GM11168 (cell line): Measurements from ENCODE around the gene CLTC.
"Not testable (repeated sequence)": the region's sequence is repeated elsewhere in the genome, so short reads cannot be mapped to it uniquely, and the experiment has no call there.

Experiments
- in situ Hi-C: fragments of 300-500 bp; cut with MboI; formaldehyde crosslinking; loops from one replicate; pipeline ENCODE4 v1.12.0; 2022; ENCODE audit warnings: low sequenced_read_pairs; ENCODE audit not compliant: unreplicated experiment

Gene CLTC

GRCh38 chr17:59619298-59620063 lies at the start of gene CLTC:
CLTC (plus strand) TSS chr17:59619895; CDS start chr17:59620132, 237 bp downstream.
- in situ Hi-C loops, result no loop called here

- in situ Hi-C loops, result no loop called here
These were observed 47.3 kb upstream of the CLTC start for GRCh38 chr17:59572301-59572924.

DNA sequence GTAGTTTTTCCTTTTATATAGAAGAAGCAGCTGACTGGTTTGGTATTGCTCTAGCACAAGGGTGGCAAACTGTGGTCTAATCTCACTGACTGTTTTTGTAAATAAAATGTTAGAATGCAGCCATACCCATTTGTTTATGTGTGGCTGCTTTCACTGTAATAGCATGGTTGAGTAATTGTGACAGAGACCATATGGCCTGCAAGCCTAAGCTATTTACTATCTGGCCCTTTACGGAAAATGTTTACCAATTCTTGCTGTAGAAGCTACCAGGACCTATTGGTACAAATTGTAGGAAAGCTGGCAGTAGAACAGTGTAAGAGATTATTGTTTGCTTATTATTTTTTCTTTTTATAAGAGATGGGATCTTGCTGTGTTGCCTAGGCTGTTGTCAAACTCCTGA lies 35.5 kb upstream of the CLTC start:
- in situ Hi-C loops, result not testable (repeated sequence)

DNA sequence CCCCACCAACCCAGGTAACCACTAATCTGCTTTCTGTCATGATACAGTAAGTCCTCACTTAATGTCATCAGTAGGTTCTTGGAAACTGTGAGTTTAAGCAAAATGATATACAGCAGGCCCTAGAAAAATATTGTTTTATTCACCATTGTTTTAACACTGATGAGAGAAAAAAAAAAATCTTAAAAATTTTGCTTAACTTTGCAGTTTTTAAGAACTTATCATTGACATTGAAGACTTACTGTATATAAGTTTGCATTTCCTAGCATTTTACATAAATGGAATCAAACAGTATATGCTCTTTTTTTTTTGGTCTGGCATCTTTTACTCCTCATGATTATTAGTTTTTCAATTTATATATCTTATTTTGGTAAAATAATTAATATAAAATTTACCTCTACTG lies 19.5 kb upstream of the CLTC start:
- in situ Hi-C loops, result no loop called here

- in situ Hi-C loops, result no loop called here
These were observed 18.6 kb upstream of the CLTC start for GRCh38 chr17:59601130-59601529.

- in situ Hi-C loops, result no loop called here
These were observed 12.6 kb upstream of the CLTC start for GRCh38 chr17:59607061-59607460.

DNA sequence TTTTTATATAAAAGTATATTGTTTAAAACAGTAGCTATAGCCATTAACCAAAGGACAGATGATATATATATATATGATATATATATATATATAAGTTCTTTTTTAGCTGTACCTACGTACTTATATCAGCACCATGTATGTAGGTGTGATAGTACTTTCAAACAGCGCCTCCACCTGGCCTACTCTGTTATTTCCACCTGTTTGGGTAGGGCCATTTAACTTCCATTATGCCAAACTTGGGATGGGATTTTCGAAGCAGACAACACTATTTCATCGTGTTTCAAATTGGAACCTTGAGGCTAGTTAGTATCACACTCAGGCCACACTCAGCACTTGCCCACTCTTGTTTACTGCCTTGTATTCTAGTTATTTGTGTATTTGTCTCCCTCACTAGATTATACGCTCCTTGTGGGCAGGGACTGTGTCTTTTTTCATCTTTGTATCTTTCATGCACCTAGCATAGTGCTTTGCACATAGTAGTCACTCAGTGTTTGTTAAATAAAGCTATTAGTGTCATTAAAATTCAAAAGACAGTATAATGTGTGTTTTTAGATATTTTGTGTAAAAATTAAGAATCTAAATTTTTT lies 11.8 kb upstream of the CLTC start:
- in situ Hi-C loops, result no loop called here

- in situ Hi-C loops, result no loop called here
These were observed 8.2 kb upstream of the CLTC start for GRCh38 chr17:59611503-59611902.

DNA sequence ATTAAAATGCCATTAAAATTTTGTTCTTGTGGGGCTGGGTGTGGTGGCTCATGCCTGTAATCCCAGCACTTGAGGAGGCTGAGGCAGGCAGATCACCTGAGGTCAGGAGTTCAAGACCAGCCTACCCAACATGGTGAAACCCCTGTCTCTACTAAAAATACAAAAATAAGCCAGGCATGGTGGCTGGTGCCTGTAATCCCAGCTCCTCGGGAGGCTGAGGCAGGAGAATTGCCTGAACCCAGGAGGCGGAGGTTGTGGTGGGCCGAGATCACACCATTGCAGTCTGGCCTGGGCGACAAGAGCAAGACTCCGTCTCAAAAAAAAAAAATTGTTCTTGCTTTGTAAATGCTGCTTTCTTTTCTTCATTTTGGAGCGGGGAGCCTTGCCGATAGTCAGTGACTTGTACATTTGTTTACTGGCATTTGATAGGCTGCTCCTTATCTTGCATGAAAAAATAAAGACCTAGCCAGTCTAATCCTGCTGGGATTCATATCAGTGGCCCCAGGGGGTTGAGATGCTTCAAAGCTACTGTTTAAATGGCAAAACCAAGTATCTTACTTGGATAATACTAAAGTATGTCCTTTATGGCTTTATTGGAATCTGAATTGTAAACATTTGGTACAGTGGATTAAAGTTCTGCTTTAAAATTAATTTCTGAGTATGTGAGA lies 3.3 kb upstream of the CLTC start:
- in situ Hi-C loops, result no loop called here

GRCh38 chr17:59617156-59617732 lies 2.5 kb upstream of the CLTC start:
- in situ Hi-C loops, result no loop called here

- in situ Hi-C loops, result no loop called here
These were observed 729 bp upstream of the CLTC start for GRCh38 chr17:59619035-59619297.

- in situ Hi-C loops, result no loop called here
These were observed 317 bp downstream of the CLTC start for GRCh38 chr17:59620064-59620359.

- in situ Hi-C loops, result no loop called here
These were observed 994 bp downstream of the CLTC start for GRCh38 chr17:59620518-59621259.

- in situ Hi-C loops, result no loop called here
These were observed 2.1 kb downstream of the CLTC start for GRCh38 chr17:59621771-59622170.

- in situ Hi-C loops, result no loop called here
These were observed 3.5 kb downstream of the CLTC start for GRCh38 chr17:59623151-59623550.

DNA sequence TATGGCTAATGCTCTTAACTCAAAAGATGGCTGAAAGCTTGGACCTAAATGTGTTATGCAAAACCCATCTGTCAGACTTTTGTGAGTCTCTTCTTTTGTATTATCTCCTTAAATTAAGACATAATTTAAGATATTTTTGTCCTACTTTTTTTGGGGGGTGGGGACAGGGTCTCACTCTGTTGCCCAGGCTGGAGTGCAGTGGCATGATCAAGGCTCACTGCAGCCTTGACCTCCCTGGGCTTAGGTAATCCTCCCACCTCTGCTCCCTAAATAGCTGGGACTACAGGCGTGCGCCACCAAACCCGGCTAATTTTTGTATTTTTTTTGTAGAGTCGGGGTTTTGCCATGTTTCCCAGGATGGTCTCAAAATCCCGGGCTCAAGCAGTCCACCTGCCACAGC lies 7.1 kb downstream of the CLTC start:
- in situ Hi-C loops, result no loop called here

DNA sequence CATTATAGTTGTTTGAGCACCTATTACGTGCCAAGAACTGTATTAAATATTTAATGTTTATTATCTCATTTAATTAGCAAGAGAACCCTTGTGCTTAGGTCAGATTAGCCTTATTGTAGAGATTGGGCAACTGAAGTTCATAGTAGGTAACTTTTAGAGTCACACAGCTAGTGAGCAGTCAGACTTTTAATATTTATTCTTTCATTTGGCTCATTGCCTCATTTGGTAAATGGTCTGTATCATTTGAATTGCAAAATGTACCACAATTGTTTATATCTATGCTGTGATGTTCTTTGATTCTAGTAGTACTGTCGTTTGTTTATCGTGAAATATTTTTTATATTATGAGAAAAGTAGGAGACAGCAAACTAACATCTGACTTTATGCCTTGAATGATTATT lies 7.6 kb downstream of the CLTC start:
- in situ Hi-C loops, result no loop called here

GRCh38 chr17:59627770-59628171 lies 8.1 kb downstream of the CLTC start:
- in situ Hi-C loops, result no loop called here

DNA sequence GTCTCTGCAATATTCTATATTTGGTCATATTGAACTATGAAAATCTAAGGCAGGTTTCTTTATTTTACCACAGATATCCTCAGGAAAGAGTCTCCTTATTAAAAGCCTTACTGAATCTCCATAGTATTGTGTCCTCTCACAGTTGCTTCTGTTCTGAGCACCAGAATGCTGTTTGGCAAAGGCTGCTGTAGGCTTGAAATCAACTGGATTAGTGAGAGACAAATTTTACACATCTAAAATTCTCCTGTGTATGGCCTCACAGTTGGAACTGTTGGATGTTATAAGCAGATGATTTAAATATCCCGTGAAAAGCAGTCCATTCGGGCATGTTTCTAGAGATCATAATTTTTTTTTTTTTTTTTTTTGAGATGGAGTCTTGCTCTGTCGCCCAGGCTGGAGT lies 9.5 kb downstream of the CLTC start:
- in situ Hi-C loops, result no loop called here

GRCh38 chr17:59631276-59631675 lies 11.6 kb downstream of the CLTC start:
- in situ Hi-C loops, result no loop called here

DNA sequence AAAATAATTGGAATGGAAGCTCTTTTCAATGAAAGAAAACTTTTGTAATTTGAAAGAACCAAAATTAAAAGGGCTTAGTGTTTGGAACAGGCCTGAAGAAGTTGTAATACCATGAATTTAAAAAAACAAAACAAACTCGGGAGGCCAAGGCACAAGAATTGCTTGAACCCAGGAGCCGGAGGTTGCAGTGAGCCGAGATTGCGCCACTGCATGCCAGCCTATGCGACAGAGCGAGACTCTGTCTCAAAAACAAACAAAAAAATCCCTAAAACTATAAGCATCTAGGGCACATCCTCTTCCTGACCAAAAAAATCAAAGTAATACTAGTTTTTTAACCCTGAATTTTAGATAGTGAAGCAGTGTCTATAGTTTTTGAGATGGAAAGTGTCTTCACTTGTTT lies 12.7 kb downstream of the CLTC start:
- in situ Hi-C loops, result no loop called here
